GM19438 (cell line): ENCODE measurements around the gene ARSA.
"Not testable (repeated sequence)": the region's sequence is repeated elsewhere in the genome, so short reads cannot be mapped to it uniquely, and the experiment has no call there.

ENCODE experiments used
- ATAC-seq: cut with Tn5 transposase; IDR thresholded peaks from one replicate; pipeline ENCODE4 v1.9.1; 2021; ENCODE audit warnings: low read depth; ENCODE audit not compliant: unreplicated experiment

Gene ARSA

DNA sequence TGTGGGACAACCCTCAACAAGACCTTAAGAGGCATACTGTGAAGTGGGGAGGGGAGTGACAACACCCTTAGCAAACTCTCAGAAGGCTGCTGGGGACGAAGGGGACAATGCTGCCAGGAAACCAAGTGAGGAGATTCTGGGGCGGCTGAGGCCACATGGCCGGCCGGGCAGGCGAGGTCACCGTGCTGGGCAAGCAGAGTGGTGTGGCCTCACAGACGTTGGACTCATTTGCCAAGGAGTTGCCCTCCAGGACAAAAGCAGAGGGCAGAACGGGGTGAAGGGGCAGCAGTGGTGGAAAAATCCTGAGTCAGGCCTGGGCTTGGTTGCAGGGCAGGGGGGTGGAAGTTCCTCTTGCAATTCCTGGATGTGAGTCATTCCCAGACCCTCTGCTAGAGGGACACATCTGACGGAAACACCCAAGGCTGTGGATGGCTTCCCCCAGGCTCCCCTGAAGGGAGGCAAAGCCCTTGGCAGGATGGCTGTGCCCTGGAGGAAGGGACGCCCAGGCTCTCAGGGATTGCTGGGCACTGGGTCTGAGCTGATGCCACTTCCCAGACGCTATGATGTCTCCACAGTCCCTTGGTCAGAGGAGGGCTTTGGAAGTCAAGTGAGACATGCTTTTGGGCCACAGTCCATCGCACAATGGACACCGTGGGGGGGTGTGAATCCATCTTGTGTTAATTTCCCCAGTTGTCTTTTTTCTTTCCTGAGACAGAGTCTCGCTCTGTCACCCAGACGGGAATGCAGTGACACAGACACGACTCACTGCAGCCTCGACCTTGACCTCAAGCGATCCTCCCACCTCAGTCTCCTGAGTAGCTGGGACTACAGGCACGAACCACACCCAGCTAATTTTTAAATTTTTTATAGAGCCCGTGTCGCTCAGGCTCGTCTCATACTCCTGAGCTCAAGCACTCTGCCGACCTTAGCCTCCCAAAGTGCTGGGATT lies 28.4 kb upstream of the ARSA start:
- no peak for ATAC-seq

DNA sequence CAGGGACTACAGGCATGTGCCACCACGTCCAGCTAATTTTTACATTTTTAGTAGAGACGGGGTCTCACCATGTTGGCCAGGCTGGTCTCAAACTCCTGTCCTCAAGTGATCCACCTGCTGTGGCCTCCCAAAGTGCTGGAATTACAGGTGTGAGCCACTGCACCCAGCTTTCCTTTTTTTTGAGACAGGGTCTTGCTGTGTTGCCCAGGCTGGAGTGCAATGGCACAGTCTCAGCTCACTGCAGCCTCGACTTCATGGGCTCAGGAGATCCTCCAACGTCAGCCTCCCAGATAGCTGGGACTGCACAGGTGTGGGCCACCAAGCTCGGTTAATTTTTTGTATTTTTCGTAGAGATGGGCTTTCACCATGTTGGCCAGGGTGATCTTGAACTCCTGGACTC lies 26.7 kb upstream of the ARSA start:
- ATAC-seq = not testable (repeated sequence)

DNA sequence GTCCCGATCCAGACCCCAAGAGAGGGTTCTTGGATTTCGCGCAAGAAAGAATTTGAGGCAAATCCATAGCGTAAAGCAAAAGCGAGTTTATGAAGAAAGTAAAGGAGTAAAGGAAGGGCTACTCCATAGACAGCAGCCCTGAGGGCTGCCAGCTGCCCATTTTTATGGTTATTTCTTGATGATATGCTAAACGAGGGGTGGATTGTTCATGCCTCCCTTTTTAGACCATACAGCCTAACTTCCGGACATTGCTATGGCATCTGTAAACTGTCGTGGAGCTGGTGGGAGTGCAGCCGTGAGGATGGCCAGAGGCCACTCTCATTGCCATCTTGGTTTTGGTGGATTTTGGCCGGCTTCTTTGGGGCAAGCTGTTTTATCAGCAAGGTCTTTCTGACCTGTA lies 25.3 kb upstream of the ARSA start:
- no peak for ATAC-seq

DNA sequence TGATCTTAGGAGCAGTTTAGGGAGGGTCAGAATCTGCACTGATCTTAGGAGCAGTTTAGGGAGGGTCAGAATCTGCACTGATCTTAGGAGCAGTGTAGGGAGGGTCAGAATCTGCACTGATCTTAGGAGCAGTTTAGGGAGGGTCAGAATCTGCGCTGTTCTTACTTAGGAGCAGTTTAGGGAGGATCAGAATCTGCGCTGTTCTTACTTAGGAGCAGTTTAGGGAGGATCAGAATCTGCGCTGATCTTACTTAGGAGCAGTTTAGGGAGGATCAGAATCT lies 15.8 kb upstream of the ARSA start:
- ATAC-seq = not testable (repeated sequence)

DNA sequence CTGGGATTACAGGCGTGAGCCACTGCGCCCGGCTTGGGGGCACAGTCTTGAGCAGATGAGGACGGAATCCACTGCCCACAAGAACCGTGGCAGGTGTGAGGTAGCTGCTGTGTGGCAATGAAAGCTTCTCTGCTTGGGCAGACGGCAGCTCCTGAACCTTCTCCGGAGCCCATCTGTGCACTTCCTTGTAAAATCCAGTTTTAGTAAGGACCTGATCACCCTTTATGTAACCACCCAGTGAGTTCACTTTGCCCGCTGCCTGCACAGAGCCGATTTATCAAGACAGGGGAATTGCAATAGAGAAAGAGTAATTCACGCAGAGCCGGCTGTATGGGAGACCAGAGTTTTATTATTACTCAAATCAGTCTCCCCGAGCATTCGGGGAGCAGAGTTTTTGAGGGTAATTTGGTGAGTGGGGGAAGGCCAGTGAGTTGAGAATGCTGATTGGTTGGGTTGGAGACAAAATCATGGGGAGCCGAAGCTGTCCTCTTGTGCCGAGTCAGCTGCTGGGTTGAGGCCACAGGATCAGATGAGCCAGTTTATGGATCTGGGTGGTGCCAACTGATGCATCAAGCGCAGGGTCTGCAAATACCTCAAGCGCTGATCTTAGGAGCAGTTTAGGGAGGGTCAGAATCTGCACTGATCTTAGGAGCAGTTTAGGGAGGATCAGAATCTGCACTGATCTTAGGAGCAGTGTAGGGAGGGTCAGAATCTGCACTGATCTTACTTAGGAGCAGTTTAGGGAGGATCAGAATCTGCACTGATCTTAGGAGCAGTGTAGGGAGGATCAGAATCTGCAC lies 15.3 kb upstream of the ARSA start:
- ATAC-seq = not testable (repeated sequence)

DNA sequence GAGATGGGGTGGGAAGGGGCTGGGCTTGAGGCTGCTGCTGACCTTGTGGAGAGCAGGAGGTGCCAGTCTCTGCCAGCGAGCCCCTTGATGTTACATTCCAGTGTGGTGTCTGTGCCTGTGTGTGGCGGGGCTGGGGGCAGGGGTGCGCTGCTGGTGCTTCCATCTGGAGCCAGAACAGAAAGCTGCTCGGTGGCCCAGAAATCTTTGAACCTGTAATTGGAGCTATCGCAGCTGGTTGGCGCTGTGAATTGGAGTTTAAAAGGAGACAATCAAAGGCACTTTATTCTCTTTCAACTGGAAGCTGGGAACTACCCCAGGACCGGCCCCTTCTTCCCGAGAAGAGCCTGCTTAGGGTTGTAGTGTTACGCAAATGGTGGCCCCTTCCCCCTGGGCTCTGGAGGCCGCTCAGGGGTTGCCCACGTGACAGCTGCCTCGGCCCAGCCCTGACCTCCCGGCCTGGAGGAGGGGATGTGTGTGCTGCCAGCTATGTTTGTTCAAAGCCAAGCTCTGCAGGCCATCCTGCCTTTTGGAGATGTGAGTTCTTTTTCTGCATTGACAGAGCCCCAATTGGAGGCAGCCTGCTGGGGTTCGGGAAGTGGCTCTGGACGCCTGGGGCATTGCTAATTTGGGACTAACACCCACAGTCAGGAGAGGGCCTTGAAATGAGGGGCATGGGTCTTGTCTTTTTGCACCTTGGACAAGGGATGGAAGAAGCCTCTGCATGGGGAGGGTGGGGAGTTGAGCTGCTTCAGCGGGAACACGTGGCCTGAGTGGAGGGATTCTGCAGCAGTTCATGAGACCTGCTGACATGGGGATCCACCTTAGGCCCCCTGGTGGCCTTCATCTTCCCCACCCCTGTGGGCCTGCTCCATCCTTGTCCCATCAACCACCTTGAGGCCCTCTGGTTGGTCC lies 14.0 kb upstream of the ARSA start:
- no peak for ATAC-seq

DNA sequence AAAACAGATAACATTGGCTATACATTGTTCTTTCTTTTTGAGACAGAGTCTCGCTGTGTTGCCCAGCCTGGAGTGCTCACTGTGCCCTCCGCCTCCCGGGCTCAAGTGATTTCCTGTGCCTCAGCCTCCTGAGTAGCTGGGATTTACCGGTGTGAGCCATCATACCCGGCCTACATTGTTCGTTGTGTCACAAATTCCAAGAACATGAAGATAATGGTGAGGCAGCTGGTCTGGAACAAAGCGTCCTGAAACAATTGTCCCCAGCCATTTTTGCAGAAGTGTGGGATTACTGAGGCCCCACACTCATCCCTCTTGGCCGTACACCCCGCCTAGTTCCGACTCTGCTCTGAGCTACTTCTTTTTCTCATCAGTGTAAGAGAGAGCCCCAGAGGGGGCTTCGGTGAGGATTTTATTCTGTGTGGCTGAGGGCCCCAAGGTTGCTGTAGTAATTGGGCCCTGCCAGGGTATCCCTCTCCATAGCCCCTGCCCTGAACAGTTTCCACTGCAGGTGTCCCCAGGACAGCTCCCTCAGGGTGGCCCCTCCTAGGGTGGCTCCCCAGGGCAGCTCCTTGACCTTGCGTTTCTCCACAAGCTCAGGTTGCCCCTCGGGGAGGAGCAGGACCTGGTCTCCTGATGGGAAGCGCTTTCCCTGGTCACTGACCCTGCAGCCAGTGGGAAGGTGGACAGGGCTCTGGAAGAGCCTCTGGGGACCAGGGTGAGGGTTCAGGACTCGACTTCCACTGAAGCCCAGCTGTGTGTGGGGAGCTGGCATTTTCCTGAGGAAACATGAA lies 13.1 kb upstream of the ARSA start:
- no peak for ATAC-seq

DNA sequence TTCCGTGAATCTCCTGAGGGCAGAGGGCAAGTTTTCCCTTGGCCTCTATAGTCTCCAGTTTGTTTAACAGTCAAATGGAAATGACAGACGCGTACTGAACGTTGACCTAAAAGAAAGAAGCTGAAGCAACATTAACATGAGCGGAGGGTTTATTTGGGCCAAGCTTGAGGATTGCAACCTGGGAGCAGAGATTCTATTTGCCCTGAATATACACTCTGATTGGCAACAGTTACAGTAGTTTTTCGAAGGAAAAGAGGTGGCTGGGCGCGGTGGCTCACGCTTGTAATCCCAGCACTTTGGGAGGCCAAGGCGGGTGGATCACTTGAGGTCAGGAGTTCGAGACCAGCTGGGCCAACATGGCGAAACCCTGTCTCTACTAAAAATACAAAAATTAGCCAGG lies 12.3 kb upstream of the ARSA start:
- ATAC-seq = not testable (repeated sequence)

DNA sequence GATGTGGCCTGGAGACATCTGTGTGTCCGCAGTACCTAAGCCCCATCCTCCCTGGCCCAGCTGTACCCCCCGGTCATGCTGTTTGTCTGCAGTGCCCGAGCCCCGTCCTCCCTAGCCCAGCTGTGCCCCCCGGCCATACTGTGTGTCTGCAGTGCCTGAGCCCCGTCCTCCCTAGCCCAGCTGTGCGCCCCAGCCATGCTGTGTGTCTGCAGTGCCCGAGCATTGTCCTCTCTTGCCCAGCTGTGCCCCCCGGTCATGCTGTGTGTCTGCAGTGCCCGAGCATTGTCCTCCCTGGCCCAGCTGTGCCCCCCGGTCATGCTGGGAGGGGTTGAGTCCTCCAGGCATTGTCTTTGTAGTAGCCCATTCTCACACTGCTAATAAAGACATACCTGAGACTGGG lies 7.6 kb upstream of the ARSA start:
- no peak for ATAC-seq

DNA sequence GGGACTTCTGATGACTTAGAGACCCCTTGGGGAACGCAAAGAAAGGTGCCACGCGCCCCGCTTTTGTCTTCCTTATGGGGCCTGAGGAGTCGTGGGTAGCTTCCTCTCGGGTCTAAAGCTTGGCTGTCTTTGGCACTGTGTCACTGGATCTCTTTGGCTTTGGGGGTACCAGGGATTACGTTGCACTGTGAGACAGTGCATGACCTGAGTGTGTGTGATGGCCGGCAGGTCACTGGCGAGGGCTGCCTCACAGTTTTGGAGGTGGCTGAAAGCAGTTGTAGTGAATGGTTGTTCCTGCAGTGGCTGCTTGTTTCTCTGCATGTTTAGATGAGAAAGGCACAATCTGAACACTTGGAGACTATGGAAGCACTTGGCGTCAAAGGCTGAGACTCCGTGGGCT lies 5.8 kb upstream of the ARSA start:
- ATAC-seq = no peak

DNA sequence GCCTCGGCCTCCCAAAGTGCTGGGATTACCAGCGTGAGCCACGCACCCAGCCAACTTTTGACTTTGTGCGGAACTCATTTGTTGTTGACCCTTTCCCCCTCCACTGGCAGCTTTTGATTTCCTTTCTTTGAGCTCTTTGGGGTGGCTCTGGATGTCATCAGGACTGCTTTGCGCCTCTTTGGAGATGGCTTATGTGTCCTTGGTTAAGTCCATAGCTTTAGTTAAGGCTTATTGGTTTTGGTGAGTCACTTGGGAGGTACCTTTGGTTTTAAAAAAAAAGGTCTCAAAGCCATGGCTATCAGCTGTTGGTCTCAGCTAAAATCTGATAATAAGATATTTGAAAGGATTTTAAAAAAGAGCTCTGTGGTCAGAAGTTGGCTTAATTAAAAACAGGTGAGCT lies 5.1 kb upstream of the ARSA start:
- no peak for ATAC-seq

DNA sequence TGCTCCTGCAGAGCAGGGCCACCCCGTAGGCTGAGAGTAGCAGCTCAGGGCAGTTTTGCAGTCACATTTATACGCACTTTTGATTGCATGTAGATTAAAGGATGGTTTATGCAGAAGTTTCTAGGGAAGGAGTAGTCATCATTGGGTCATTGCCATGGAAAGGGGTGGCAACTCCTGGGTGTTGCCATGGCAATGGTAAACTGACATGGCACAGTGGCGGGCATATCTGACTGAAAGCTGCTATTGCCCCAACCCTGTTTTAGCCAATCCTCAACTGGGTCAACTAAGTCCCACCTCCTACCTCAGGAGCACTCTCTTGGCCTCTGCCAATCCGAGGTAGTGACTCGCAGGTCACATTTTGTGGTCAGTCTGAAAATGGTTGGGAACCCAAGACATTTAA lies 2.4 kb upstream of the ARSA start:
- ATAC-seq = no peak

DNA sequence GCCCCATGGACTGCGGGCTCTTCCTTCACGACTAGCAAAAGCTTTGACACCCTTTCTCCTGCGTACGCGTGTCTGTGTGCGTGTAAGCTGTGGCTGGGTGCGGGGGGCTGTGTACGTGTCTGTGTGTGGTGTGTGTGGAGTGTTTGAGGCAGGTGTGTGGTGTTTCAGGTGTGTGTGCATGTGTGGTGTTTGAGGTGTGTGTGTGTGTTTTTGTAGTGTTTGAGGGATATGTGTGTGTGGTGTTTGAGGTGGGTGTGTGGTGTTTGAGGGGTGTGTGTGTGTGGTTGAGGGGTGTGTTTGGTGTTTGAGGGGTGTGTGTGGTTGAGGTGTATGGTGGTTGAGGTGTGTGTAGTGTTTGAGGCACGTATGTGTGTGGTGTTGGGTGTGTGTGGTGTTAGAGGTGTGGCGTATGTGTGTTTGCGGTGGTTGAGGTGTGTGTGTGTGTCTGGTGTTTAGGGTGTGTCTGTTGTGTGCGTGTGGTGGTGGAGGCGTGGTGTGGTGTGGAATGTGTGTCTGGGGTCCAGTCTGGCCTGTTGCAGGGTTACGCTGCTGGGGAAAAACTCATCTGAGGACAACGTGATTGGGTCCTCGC lies 687 bp upstream of the ARSA start:
- ATAC-seq = no peak

DNA sequence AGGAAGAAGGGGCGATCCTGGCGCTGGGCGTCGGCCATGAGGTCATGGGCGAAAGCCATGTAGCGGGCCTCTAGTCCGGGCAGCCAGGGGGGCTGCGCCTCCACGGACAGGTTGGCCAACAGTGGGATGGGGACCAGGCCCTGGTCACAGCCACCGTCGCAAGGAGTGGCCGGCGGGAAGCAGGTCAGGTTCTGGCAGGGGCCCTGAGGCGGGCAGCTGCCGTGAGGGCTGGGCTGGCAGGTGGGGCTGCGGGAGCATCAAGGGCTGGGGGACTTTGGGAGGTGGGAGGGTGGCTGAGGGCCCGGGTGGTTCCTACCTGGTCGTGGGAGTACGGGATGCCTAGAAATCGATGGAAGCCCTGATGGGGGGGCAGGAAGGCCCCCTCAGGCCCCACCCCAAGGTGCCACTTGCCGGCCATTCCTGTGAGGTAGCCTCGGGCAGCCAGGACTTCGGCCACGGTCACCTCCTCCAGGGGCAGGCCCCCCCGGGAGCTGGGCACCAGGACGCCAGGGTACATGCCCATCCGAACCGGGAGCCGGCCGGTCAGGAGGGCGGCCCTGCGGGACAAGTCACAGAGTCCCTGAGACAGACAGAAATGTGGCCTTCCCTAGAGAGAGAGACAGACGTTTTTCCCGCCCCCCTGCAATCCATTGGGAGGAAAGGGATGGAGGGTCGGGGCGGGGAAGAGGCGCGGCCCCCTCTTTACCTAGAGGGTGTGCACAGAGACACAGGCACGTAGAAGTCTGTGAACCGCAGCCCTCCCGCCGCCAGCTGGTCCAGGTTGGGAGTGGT lies 906 bp downstream of the ARSA start:
- no peak for ATAC-seq

DNA sequence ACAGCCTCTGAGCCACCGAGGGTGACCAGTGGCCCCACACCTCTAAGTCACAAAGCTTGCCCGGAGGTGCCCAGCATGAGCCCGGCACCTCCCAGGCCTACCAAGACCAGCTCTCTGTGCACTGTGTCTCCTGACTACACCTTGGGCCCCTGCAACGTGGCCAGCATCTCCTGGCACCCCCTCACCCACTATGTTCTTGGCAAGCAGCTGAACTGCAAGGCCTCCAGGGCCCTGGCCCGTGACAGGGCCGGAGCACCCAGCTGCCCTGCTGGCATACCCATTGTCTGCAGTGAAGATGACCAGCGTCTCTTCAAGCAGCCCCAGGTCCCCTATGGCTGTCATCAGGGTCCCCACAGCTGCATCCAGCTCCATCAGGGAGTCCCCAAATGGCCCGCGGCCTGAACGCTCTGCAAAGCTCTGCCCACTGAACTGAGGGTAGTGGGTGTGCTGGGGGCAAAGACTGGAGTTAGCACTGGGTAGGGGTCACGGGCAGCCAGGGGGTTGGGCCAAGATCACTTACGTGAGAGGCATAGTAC lies 1.6 kb downstream of the ARSA start:
- no peak for ATAC-seq

DNA sequence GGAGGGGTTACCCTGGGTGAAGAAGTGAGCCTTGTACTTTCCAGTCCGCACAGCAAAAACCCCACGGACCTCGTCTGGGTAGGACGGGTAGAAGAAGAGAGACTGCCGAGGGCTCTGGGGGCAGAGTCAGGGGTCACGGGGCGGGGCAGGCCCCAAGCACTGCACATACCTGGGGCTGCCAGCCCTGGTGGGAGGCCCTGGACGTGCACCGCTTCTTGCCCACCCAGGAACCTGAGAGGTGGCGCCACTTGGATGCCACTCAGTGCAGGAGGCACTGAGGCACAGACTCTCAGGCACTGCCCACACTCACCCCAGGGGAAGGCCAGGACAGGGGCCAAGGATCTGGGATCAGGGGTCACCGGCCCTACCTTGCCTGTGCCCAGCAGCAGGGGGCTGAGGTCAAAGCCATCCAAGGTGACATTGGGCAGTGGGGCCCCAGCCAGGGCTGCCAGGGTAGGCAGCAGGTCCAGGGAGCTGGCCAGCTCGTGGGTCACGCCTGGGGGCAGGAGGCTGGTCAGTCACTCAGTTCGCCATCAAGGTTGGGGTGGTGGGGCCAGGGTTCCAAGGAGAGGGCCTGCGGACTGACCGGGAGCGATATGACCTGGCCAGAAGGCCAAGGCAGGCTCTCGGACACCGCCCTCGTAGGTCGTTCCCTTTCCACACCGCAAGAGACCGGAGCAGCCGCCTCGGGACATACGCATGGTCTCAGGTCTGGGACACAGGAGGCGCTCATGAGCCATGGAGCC lies 2.2 kb downstream of the ARSA start:
- ATAC-seq = no peak

DNA sequence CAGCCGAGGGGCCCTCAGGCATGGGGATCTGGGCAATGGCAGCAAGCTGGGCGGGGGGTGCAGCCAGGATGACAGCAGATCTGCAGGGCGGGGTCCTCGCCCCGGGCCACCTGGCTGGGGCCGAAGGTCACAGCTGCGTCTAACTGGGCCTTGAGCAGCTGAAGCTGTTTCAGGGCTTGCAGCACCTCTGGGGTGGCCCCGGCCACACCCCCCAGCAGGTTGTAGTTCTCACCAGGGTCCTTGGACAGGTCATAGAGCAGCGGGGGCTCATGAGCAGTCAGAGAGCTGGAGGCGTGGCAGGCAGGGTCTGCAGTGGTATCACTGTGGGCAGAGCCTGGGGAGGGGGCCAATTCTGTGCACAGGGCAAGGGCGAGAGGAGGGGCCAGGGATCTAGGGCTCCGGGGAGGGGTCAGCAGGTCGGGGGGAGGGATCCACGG lies 2.8 kb downstream of the ARSA start:
- no peak for ATAC-seq
